HCT116 (cell line): ENCODE measurements around the gene NMUR1.

ENCODE experiments used
- CTCF ChIP-seq, 3 experiments: fragments of 200-600 bp in 1 of 3; sonication (generic) in 1 of 3; IDR thresholded peaks in 2 of 3; conservative IDR thresholded peaks in 1 of 3; 2 replicates each; pipeline ENCODE4 v1.5.1; 2012 to 2017; ENCODE audit warnings: low read depth in 2 of 3, low read length in 2 of 3, antibody characterized with exemption in 1 of 3, borderline replicate concordance in 1 of 3, control low read depth in 1 of 3, mild to moderate bottlenecking in 1 of 3, mixed read lengths in 1 of 3, mixed run types in 1 of 3, moderate library complexity in 1 of 3; ENCODE audit not compliant: insufficient read depth in 1 of 3
- EGR1 ChIP-seq: IDR thresholded peaks from 2 replicates; pipeline ENCODE4 v1.6.1; 2012; ENCODE audit warnings: low read depth
- EZH2 ChIP-seq: fragments of 200-600 bp; sonication (generic); IDR thresholded peaks from 2 replicates; pipeline ENCODE4 v1.6.1; 2017; ENCODE audit warnings: antibody characterized with exemption, mixed run types
- POLR2AphosphoS5 ChIP-seq: IDR thresholded peaks from 2 replicates; pipeline ENCODE4 v1.6.1; 2011; ENCODE audit warnings: mild to moderate bottlenecking, low read depth, low read length, moderate library complexity
- YY1 ChIP-seq: IDR thresholded peaks from 2 replicates; pipeline ENCODE4 v1.6.1; 2011; ENCODE audit warnings: low read length, low read depth, moderate library complexity, mild to moderate bottlenecking; ENCODE audit not compliant: insufficient replicate concordance; ENCODE audit errors: extremely low read depth
- ZFX ChIP-seq: fragments of 450-650 bp; IDR thresholded peaks from 2 replicates; pipeline ENCODE4 v1.6.1; 2017

- TF ChIP-seq EZH2: no peak
- no peak for TF ChIP-seq EGR1
- peak; percentile 76 to 77 (median 77) for TF ChIP-seq CTCF (IDR thresholded peaks at IDR 0.05 in 2 of 3, conservative IDR thresholded peaks at IDR 0.05 in 1 of 3; ENCODE audit: borderline replicate concordance in 1 of 3, insufficient read depth in 1 of 3, low read depth in 2 of 3, low read length in 2 of 3)
- TF ChIP-seq YY1: no peak
- TF ChIP-seq ZFX: no peak
- no peak for TF ChIP-seq POLR2AphosphoS5
These were observed at the start of gene NMUR1 for GRCh38 chr2:231530099-231531011.
